SHP77 treated with DMSO at 0.1 percent for 48 hours (cell line): ENCODE results near the gene GALNT2.

Experiments
- DNase-seq: peaks from one replicate; lab custom pipeline; 2025; lab: John Stamatoyannopoulos, UW

The GALNT2 gene

DNA sequence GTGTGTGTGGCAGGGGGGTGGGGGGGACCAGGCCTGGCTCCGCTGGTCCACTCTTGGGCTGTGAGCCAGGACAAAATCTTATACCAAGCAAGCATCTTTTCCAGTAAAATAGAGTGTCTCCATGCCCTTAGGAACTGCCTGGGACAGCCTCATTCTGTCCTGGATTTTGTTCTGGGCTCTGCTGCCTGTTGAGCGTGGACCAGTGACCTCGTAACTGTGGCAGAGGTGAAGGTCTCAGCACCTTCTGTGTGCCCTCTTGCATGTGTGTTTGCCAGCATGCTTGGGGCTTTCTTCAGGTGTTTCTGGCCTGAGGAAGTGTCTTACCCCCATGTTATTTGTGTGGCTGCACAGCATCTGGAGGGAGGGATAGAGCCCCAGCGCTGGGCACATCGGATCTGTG, 45.7 kb downstream of the GALNT2 start:
- DNase-seq: no peak

DNA sequence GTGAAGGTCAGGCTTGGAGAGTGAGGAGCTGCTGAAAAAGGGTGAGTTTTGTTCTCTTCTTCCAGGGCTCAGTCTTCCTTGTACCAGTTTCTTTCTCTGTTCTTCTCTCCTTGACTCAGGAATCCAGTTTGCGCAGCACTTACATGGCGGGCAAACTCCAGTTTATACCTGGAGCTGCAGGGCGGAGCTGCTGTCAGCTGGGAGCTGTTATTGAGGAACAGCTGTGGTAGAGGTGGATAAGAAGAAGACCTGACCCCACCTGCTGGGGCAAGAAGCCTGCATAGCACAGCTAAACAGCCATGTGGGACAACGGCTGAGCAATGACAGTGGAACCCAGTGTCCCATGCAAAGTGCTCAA, 46.2 kb downstream of the GALNT2 start:
- no peak for DNase-seq

DNA sequence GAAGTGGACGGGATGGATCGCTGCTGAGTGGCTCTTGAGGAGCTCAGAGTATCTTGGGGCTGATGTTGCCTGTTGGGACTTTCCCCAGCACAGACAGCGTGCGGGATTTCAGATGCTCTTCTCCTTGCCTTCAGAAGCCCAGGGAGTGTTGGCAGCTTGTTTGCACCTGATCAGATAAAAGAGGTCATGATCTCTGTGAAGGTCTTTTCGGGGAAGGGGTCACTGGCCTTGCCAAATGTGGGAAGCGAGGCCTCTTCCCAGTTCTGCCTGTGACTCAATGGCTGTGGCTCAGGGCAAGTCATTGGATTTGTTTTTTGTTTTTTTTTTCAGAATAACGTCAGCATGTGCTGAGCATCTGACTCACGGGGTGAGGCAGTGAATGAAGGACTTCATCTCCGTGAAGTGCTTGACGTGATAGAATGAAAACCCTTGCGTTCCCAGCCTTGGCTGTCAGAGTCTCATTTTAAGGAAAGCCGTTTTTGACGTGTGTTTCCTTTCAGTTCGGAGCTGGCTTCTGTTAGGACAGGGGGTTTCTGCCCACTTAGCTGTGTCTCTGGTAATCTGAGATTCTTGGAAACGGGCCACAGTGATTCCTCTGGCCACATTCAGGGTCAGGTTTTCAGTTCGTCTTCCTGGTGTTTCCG, 46.7 kb downstream of the GALNT2 start:
- DNase-seq: no peak

DNA sequence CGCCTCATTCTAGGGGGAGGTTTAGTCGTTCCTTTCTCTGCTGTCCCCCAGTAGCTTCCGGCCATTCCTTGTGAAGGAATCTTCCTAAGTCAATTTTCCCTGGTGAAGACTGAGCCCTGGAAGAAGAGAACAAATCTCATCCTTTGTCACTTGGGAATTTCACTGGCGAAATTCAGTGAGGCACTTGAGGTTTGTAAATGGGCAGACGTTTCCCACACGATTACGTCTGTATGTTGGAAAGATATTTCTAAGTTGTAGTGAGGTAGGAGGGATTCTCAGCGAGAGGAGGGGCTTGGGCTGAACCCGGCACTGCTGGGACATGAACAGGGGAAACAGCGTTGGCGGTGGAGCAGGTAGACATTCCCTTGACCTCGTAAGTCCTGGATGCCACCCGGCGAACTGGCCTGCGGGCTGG, 47.2 kb downstream of the GALNT2 start:
- no peak for DNase-seq

DNA sequence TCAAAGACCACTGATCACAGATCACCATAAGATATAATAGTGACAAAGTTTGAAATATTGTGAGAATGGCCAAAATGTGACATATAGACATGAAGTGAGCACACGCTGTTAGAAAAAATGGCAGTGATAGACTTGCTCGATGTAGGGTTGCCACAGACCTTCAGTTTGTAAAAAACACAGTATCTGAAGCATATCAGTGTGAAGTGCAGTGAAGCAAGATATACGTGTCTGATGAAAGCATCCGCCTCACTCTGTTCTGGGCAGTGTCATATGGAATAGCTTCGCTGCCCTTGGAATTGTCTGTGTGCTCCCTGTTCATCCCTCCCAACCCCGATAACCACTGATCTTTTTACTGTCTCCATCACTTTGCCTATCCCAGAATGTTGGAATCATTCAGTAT, 50.7 kb downstream of the GALNT2 start:
- DNase-seq: no peak

DNA sequence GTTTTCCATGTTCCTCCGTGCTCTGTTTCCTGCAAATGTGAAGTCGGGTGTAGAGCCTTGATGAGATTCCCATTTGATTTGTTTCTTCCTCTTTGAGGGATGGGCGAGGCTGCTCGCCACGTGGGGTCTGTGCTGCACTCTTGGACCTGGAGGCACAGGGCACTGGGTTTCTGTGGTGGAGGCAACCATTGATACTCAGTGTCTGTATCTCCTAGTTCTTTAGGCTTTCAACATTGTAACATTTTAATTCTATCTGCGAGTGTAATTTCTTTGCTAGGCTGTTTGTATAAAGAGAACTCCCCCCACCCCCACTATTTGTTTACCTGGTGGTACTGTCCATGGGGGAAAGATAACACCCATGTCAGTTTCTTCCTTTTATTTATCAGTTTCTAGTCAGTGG, 52.3 kb downstream of the GALNT2 start:
- no peak for DNase-seq

DNA sequence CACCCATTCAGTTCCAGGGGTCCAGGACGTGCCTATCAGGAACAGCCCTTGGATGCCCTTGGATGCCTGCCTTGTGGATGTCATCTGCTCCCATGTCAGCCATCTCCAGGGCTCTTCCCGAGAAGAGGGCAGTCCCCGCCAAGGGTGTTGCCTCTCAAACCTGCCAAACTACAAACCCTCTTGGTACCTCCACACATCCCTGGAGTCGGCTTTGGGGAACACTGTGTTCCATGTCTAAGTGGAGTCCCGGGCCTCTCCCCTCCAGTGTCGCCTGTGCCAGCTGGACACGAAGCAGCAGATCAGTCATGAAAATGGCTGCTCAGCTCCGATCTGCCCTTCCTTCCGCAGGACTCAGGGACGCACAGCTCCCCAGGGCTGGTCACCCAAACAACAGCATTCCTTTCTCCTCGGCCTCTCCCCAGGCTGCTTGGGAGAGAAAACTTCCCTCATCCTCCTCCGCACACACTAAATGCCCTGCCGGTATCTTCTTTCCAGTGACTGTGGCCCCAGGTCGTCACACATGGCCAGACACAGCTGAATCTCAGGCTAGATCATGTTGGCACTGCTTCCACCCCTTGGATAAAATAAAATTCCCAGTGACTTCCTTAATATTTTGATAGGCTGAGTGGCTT, 53.4 kb downstream of the GALNT2 start:
- no peak for DNase-seq

DNA sequence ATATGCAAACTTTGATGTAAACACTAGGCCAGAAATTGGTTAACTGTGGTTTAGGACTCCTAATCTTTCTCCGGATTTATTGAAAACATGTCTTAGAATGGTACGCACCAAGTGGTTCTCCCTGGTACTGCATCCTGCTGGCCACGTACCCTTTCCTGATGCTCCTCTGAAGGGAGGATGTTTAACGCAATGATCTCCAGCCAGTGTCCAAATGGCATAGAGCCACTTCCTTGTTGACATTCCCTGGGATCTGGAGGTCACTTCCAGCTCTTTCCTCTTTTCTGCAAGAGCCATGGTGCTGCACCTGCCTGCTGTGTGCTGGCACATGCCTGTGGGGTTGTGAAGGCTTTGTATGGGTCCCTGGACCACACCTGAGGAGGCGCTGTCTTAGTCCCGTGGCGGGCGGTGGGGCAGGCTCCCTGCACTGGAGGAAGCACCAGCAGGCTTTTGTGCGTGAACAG, 53.9 kb downstream of the GALNT2 start:
- DNase-seq: peak; percentile 17

DNA sequence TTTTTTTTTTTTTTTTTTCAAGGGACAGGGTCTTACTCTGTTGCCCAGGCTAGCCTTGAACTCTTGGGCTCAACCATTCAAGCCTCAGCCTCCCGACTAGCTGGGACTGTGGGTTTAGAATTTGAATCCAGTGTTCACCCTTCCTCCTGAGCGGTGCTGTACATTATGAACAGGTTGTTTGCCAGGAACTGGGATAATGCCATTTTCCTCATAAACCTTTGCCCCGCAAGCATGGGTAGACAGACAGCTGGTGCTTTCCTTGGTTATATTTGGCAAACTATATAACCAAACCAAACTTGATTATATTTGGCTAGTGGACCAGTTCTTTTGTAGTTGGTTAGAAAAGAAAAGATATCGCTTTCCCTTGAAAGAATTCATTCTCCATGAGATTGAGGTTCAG, 54.9 kb downstream of the GALNT2 start:
- DNase-seq: no peak

DNA sequence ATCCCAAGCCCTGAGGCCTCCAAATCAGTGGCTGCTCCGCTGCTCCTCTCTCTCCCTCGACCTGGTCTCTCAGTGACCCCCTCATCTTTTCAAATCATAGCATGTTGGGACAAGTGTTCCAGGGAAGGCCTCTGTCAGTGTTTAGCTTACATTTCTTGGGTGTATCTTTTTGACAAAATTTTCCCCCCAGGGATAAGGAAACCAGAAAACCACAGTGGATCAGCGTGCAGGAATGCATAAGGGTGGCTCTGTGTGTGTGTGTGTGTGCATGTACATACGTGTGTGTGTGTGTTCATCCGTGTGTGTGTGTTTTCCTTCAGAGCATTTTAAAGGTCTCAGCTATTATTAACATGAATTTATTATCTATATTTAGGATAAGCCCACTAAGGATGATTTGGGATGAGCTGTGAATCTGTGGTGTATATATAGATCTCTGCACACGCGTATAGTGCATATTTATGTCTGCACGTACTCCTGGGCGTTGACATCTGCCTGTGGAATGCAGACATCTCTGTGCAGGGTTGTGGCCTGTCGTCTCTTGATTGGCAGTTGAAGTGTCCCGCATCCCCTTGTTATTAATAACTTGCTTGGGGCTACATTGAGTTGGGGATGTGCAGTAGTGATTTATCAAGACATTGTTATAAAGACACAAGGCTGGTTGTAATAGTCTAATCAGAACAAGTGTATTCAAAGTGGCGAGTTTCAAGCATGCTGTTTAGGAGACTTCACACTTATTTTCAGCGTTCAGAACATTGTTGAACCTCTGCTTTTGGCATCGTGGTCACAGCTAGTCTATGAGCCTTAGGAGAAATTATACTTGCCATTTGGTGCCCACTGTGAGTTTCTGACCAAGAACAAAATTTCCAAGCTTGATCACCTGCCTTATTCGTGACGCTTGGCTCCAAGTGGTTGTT, 55.6 kb downstream of the GALNT2 start:
- DNase-seq: no peak

DNA sequence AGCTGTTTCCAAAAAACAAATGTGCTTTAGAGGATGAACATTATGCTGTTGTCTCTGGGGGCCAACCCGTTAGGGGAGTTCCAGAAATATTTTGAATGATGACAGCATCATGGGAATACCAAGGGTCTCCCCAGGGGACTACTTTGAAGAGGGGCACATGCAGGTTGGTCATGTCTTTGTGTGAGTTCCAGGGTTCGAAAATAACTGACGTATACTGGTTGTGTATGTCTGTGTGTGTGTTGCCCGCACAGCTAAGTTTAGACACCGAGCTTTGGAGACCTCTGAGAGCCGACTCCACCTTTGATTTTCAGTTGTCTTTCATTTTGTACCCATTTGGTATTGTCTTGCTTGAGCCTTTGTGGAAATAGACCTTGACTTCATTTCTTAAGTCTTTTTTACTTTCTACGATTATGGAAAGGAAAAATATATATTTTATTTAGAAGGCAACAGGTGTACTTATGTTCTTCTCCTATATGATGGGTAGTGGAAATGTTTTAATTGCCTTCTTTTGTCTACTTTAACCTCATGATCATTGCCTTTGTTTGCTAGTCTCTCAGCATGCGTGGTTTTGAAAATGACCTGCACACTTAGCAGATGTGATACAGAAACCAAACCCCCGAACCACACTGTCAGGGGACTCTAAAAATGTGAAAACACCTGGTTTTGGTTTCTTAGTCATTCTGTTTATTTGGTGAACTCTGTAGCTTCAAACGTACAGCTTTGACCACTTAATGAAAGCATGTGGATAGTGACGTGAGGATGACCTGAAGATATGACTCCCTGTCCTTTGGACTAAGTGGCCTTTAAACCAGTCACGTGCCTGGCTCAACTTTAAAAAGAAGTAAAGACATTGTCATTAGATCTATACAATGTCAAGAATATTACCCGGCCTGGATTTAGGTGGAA, 56.5 kb downstream of the GALNT2 start:
- DNase-seq: no peak

DNA sequence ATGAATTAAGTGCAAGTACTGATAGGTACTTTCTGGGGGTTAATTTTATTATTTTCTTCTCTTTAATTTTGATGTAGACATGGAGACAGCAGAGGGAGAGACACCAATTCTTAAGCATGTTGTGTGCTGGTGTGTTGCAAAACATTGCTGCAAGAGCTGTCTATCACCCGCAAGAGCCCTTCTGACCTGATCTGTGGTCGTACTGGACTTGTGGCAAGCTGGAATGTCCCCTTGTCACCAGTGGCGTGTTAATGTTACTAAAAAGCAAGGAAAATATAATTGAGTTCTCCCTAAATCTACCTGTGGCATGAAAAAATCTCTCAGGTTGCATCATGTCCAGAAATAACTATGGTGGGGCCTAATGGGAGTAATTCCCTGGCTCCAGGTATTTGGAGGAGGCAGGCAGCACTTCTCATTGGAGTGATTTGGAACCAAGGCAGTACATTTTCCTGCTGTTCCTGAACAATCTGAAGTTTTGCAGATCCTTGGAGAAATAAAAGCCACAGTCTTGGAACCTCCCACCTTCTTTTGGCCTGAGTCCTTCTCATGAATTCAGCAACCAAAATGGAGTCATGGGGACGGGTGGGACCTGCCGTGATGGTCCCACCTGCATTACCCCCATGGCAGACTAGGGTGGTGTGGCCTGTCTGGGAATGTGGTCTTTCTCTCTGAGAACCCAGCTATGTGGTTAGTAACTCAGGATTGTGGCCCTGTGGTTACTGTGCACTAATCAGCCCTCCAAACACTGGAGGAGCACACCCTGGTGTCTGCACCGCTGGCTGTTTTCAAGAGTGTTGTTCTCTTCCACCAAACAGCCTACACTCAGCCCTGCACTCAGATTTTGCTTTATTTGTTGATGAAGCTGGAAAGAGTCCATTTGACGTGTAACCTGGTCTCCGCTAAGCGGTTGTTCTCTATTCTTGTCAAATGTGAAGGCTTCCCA, 57.4 kb downstream of the GALNT2 start:
- DNase-seq: no peak

DNA sequence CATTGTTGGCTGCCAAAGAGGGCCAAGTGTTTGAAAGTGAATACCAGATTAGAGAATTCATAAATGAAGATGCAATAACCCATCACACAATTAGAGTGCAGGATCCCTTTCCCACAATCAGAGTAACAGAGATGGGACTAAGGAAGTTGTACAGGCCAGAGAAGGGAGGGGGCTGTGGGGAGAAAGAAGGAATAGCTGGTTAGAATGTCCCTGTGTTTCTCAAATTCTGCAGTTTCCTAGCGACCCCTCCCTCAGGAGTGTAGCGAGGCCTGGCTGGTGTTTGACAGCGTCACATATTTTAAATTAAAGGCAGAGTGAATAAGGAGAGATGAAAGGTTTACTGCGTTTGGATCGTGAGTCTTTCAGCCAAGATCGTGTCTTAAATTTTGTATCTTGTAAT, 58.1 kb downstream of the GALNT2 start:
- DNase-seq: no peak

DNA sequence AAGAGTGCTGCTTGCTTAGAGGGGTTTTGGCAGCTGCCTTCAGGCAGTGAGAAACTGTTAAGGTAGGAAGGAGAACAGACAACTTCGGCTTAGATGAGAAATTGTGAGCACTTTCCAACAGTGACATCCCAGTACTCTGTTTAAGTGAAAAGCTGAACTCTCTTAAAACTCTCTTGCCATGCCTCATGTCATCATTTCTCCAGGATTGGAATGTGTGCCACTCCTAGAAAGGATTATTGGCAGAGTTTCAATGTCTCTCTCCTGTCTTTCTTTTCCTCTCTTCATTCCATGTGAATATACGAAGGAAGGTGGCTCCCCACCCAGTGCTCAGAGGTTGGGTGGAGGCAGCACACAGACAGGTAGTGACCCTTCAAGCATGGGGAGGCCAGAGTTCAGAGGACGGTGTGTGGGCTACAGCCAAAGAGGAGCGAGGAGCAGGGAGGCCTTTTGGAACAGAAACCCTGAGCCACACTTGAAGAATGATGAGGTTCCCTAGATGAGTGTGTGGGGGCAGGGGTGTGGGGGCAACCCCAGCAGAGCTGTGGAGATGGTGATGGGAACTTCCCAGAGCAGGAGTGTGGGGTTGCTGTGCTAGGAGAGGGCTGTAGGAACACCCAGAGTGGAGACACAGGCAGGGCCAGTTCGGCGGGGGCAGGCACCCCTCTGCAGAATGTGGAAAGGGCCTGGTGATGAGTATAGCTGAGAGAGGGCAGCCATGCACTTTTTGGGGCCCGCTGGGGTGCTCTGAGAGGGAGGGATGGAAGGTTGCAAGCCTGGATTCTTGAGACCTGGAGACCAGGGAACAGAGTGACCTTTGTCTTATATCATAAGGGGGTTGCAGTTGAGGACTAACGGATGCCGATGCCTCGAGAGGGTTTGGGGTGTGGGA, 58.8 kb downstream of the GALNT2 start:
- no peak for DNase-seq

DNA sequence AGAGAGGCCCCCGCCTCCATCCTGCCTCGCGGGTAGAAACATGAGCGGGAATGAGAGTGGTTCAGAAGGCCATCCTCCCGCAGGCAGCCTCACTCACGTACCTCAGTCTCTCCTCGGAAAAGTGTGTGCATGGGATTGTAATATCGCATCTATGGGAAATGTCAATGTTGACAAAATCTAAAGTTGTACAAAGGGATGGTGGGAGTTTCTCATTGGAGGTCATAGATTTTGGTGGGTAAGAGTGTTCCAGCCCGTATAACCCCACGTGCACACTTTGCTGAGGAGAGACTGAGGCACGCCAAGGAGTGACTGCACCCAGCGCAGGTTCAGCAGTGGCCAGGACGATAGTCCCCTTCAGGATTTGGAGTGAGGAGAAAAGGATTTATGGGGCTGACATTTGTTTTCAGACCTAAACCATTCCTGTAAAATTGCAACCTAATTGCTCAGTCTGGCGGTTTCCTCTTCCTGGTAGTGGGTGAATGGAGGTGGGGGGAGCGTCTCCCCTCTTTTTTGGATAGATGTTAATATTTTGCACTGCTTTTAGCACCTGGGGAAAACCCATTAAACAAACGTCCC, 59.6 kb downstream of the GALNT2 start:
- DNase-seq: no peak

DNA sequence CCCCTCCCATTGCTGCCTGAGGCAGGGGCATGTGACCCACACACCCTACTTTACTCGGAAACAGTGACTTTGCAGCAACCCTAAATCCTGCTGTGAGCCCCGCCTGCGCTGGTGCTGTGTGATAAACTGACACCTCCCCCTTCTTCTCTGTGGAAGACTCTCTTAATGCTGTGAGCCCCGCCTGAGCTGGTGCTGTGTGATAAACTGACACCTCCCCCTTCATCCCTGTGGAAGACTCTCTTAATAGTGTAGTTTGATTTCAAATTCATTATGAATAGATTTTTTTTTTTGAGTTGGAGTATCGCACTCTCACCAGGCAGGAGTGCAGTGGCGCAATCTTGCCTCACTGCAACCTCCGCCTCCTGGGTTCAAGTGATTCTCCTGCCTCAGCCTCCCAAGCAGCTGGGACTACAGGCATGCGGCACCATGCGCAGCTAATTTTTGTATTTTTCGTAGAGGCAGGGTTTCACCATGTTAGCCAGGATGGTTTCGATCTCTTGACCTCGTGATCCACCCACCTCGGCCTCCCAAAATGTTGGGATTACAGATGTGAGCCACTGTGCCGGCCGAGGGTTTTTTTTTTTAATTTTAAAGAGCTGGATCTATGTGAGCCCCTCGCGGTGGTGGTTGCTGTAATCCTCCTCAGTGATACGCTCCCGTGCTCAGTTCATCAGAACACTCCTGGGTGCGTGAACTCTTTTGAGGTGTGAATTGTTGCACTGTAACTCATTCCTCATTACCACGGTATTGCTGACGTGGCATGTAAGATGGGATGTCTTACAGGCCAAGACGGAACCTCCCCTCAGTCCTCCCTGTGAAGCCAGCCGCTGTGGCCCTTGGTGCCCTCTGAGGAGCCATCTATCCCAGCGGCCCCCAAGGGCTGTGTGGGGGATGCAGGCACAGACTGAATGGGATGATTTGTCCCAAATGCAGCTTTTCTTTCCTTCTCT, 60.3 kb downstream of the GALNT2 start:
- DNase-seq: no peak

DNA sequence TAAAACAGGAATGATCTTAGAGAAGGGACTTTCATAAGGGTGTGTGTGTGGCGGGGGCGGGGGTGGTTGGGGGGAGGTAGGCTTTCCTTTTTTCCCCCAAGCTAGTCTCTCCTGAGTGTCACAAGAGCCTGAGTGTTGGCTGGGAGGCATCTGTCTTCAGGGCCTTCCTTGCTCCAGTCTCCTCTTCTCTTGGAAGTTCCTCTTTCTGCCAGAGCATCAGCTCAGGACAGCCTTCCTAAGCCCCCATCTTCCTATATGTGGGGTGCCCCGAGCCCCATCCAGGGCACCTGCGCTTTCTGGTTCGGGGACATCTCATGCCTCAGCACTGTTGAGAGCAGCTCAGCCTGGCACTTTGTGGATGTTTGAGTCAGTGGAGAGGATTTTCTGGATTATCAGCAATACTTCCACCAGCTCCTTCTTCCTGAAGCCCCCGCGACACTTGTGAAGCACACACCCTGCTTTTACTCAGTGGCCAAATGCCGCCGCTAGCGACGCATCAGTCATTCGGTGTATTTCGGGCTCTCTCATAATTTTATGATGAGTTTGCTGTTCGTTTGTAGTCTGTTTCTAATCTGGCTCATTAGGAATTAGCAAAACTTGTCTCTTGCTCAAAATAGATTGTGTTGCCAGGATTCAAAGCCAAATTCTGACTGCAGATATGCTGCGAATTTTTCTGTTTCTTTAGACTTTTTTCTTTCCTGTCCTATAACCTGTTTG, 61.7 kb downstream of the GALNT2 start:
- DNase-seq: no peak

DNA sequence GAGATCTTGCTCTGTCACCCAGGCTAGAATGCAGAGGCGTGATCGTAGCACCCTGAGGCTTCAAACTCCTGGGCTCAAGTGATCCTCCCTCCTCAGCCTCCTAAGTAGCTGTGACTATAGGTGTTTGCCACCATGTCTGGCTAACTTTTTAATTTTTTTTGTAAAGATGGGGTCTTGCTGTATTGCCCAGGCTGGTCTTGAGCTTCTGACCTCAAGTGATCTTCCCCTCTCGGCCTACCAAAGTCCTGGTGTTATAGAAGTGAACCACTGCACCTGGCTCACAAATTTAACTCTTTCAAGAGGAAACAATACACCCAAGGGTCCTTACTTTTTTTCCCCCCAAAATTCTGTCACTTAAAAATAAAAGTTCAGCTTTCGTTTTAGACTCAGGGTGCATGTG, 62.3 kb downstream of the GALNT2 start:
- DNase-seq: no peak
